Naive thymus-derived CD8-positive, alpha-beta T cell (primary cell): Measurements from ENCODE around the gene SIGLEC15. TPM values are rescaled to one million over a fixed set of nuclear protein-coding genes. Genes with fewer than 3 reads are reported as not detected.
"Not testable (repeated sequence)": the region's sequence is repeated elsewhere in the genome, so short reads cannot be mapped to it uniquely, and the experiment has no call there.

ENCODE experiments used
- ATAC-seq, 2 donors: fragments of 150-1000 bp; cut with Tn5 transposase in 1 of 2; sonication (Bioruptor Pico), chemical (Tn5 transposase) in 1 of 2; 1 replicate in 1 of 2; 2 replicates in 1 of 2; pipeline ENCODE4 v1.10.0; 2021; ENCODE audit warnings: mild to moderate bottlenecking in 2 of 2, moderate library complexity in 2 of 2
- POLR2A ChIA-PET: fragments of 350-600 bp; sonication (Branson Sonifier 250); formaldehyde crosslinking; loops from one replicate; lab custom pipeline; 2021; ENCODE audit warnings: antibody characterized with exemption; lab: Charles Lee
- DNase-seq, 10 donors: peaks; one replicate each; pipeline versions ENCODE4 v3.0.0 to v3.0.0-alpha.2; 2020 to 2022
- H3K27ac Mint-ChIP-seq, 10 donors: one replicate each; pipeline ENCODE4 v1.8.0; 2020 to 2022; ENCODE audit warnings: mild to moderate bottlenecking in 10 of 10, mixed read lengths in 10 of 10, moderate library complexity in 4 of 10, inconsistent platforms in 1 of 10
- H3K27me3 Mint-ChIP-seq, 5 donors: one replicate each; pipeline ENCODE4 v1.8.0; 2021 to 2022; ENCODE audit warnings: mixed read lengths in 5 of 5
- H3K36me3 Mint-ChIP-seq, 3 donors: one replicate each; pipeline ENCODE4 v1.8.0; 2020 to 2022; ENCODE audit warnings: mixed read lengths in 3 of 3, mild to moderate bottlenecking in 2 of 3, inconsistent platforms in 1 of 3
- H3K4me1 Mint-ChIP-seq, 4 donors: one replicate each; pipeline ENCODE4 v1.8.0; 2021 to 2022; ENCODE audit warnings: mixed read lengths in 4 of 4
- H3K4me3 Mint-ChIP-seq, 10 donors: one replicate each; pipeline ENCODE4 v1.8.0; 2020 to 2022; ENCODE audit warnings: mild to moderate bottlenecking in 10 of 10, mixed read lengths in 10 of 10, moderate library complexity in 6 of 10, inconsistent platforms in 1 of 10
- H3K9me3 Mint-ChIP-seq, 9 donors: one replicate each; pipeline ENCODE4 v1.8.0; 2020 to 2022; ENCODE audit warnings: mixed read lengths in 9 of 9, mild to moderate bottlenecking in 3 of 9, inconsistent platforms in 1 of 9, moderate library complexity in 1 of 9
- polyA plus RNA-seq, 3 donors: library from polyadenylated mRNA; unstranded; fragments of 300-500 nt; fragmentation: Illumina TruSeq; gene quantifications; one replicate each; pipeline ENCODE4 v1.2.3, GENCODE V29; 2021
- total RNA-seq, 8 experiments: library from RNA in 2 of 8; stranded (reverse) in 2 of 8; gene quantifications; one replicate each; pipeline ENCODE4 v1.2.3 and lab custom pipeline; 2021 to 2026

The SIGLEC15 gene
- total and polyA plus RNA-seq, 5 experiments from 2014 or later: not detected

DNA sequence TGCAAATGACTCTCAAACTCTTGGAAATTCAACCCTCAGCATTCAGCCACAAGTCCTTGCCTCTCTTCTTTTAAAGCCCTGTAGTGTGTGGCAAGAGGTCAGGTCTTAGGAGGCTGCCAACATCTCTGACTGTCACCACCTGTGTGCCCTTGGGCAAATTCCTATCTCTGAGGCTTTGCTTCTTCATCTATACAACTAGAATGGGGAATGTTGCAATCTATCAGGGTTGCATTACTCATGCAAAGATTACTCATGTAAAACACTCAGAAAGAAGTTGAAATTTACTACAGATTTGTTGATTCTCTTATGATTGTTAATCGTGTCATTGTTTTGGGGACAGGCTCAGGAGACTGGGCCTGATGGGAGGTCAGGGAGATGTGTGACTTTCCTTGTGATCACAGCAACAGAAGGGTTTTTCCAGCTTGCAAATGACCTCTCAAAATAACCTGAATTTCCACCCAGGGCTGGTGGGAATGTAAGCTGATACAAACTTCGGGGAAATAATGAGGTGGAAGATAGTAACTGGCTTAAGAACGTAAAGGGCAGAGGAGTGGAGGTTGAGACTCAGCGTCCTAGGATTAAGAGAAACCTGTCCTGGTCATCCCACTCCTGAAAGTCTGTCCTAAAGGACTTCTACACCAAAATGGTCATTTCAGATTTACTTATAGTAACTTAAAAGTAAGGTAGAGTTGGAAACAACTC is 32.1 kb upstream of the SIGLEC15 start:
- no peak overlapping the region for H3K27ac Mint-ChIP-seq
- peaks cover 0 to 5% (median 0%) of the 10 kb centered on the region in 3 donors for H3K36me3 Mint-ChIP-seq
- no peak overlapping the region for H3K4me3 Mint-ChIP-seq
- H3K9me3 Mint-ChIP-seq: peaks cover 0 to 17% (median 8%) of the 10 kb centered on the region in 9 donors
- no peaks in the 10 kb centered on the region for H3K27me3 Mint-ChIP-seq
- DNase-seq (no peak), ATAC-seq (no peak)
- H3K4me1 Mint-ChIP-seq: no peaks in the 10 kb centered on the region
- POLR2A ChIA-PET: no interaction called here

DNA sequence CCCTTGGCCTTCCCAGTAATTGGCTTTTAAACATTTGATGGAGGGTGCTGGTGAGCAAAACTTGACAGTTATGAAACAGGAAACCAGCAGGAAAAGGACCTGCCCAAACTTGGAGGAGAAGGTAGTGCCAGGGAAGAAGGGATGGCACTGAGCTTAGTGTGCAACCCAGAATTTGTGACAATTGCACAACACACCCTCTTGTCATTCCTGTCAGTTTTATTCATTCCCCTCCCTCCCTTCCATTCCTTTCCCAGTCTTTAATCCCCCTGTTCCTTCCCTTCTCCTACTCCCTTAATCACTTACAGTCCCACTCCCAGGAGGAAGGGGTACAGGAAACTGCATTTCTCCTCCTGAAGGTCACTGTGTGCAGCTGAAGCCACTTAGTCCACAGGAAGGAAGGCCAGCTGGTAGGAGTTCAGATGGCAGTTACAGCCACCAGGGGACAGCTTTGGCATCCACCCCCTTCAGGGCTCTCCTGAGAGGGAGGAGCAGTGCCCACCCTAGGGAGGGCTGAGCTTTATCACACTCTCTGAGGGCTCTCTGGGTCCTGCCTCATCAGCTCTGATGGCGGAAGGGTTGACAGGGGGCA is 24.0 kb upstream of the SIGLEC15 start:
- H3K27me3 Mint-ChIP-seq: peaks cover 4 to 19% (median 6%) of the 10 kb centered on the region in 5 donors
- peak overlapping the region in 1 of 10 donors; percentile 17 for H3K27ac Mint-ChIP-seq
- ATAC-seq: no peak
- H3K4me1 Mint-ChIP-seq: peaks cover 0 to 5% (median 0%) of the 10 kb centered on the region in 4 donors
- H3K36me3 Mint-ChIP-seq: peaks cover 8 to 26% (median 26%) of the 10 kb centered on the region in 3 donors
- H3K4me3 Mint-ChIP-seq: no peak overlapping the region
- peaks cover 0 to 27% (median 12%) of the 10 kb centered on the region in 9 donors for H3K9me3 Mint-ChIP-seq
- POLR2A ChIA-PET: no interaction called here
- DNase-seq: no peak

GRCh38 chr18:45802814-45803492 is 22.5 kb upstream of the SIGLEC15 start:
- Mint-ChIP-seq H3K4me1 (peaks cover 0 to 8% (median 0%) of the 10 kb centered on the region in 4 donors), H3K27me3 (peaks cover 4 to 19% (median 6%) of the 10 kb centered on the region in 5 donors), H3K9me3 (peaks cover 0 to 26% (median 14%) of the 10 kb centered on the region in 9 donors), H3K36me3 (peaks cover 8 to 26% (median 24%) of the 10 kb centered on the region in 3 donors), H3K4me3 (no peak overlapping the region), H3K27ac (no peak overlapping the region)
- no peak for DNase-seq
- POLR2A ChIA-PET: no interaction called here
- no peak for ATAC-seq

GRCh38 chr18:45805551-45805950 is 19.9 kb upstream of the SIGLEC15 start:
- Mint-ChIP-seq H3K36me3 (peaks cover 6 to 32% (median 30%) of the 10 kb centered on the region in 3 donors), H3K4me3 (no peak overlapping the region), H3K4me1 (peaks cover 7 to 10% (median 9%) of the 10 kb centered on the region in 4 donors), H3K27me3 (peaks cover 4 to 19% (median 6%) of the 10 kb centered on the region in 5 donors), H3K27ac (no peak overlapping the region), H3K9me3 (peaks cover 0 to 31% (median 22%) of the 10 kb centered on the region in 9 donors)
- DNase-seq: no peak
- POLR2A ChIA-PET: no interaction called here
- ATAC-seq: no peak

GRCh38 chr18:45806226-45806625 is 19.2 kb upstream of the SIGLEC15 start:
- Mint-ChIP-seq H3K36me3 (peaks cover 3 to 29% (median 27%) of the 10 kb centered on the region in 3 donors), H3K27ac (no peak overlapping the region), H3K4me3 (no peak overlapping the region), H3K9me3 (peaks cover 0 to 31% (median 22%) of the 10 kb centered on the region in 9 donors), H3K27me3 (peaks cover 4 to 19% (median 6%) of the 10 kb centered on the region in 5 donors), H3K4me1 (peaks cover 7 to 10% (median 9%) of the 10 kb centered on the region in 4 donors)
- ATAC-seq: no peak
- no peak for DNase-seq
- POLR2A ChIA-PET: no interaction called here

DNA sequence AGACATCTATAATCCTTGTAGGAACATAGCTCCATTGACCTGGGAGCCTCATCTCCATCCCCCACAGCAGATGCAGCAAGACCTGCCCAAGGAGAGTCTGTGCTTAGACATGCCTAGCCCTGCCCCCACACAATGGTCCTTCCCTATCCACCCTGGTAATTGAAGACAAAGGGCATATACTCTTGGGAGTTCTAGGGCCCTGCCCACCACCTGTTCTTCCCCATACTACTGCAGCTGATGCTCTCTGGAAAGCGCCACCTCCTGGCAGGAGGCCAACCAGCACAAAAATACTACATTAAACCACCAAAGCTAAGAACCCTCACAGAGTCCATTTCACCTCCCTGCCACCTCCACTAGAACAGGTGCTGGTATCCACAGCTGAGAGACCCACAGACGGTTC is 18.3 kb upstream of the SIGLEC15 start:
- POLR2A ChIA-PET: interaction anchor here (0.6 kb wide), 1 partner anchor 84 kb away, joined by 6 read pairs; no protein-coding TSS in a partner anchor
- not testable (repeated sequence) for H3K4me1 Mint-ChIP-seq, H3K27ac Mint-ChIP-seq, H3K4me3 Mint-ChIP-seq, ATAC-seq
- peaks cover 3 to 29% (median 27%) of the 10 kb centered on the region in 3 donors for H3K36me3 Mint-ChIP-seq
- H3K9me3 Mint-ChIP-seq: peaks cover 0 to 31% (median 22%) of the 10 kb centered on the region in 9 donors
- peaks cover 4 to 12% (median 4%) of the 10 kb centered on the region in 5 donors for H3K27me3 Mint-ChIP-seq
- peak in 2 of 10 donors; percentile 13 to 21 for DNase-seq

DNA sequence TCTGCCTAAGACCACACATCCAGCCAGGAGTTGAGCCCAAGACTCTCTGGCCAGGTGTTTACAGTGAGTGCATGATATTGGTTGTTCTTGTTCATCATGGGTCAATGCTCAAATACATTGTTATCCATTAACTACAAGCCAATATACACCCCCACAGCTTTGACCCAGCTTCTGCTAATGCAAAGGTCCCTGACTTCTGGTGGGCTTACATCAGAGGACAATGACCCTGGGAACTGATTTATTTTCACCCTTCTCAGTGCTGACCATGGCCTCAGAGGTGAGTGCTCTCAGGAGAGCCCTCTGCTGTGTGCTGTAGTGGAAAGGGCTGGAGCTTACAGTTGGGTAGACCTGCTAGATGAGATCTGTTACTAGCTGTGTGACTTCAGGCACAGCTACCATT is 10.7 kb upstream of the SIGLEC15 start:
- ATAC-seq, POLR2A ChIA-PET, H3K4me3 Mint-ChIP-seq, H3K4me1 Mint-ChIP-seq, H3K27me3 Mint-ChIP-seq, H3K27ac Mint-ChIP-seq, DNase-seq: not testable (repeated sequence)
- Mint-ChIP-seq H3K36me3 (peaks cover 0 to 11% (median 4%) of the 10 kb centered on the region in 3 donors), H3K9me3 (peaks cover 0 to 16% (median 8%) of the 10 kb centered on the region in 9 donors)

- H3K4me1 Mint-ChIP-seq: no peaks in the 10 kb centered on the region
- no peak overlapping the region for H3K4me3 Mint-ChIP-seq
- ATAC-seq: no peak
- peaks cover 0 to 14% (median 6%) of the 10 kb centered on the region in 9 donors for H3K9me3 Mint-ChIP-seq
- H3K27me3 Mint-ChIP-seq: peaks cover 0 to 16% (median 2%) of the 10 kb centered on the region in 5 donors
- DNase-seq: no peak
- POLR2A ChIA-PET: no interaction called here
- H3K27ac Mint-ChIP-seq: no peak overlapping the region
- peaks cover 0 to 10% (median 2%) of the 10 kb centered on the region in 3 donors for H3K36me3 Mint-ChIP-seq
Observed at GRCh38 chr18:45817543-45817942, 7.9 kb upstream of the SIGLEC15 start.

DNA sequence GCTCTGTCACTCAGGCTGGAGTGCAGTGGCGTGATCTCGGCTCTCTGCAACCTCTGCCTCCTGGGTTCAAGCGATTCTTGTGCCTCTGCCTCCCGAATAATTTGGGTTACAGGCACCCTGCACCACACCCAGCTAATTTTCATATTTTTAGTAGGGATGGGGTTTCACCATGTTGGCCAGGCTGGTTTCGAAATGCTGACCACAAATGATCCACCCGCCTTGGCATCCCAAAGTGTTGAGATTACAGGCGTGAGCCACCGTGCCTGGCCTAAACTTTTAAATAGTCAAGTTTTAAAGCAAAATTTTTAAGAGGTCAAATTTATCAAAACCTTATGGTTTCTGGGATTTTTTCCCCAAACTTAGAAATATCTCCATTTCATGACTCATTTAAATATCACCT is 6.7 kb upstream of the SIGLEC15 start:
- H3K27ac Mint-ChIP-seq, ATAC-seq, H3K4me1 Mint-ChIP-seq, DNase-seq, POLR2A ChIA-PET, H3K4me3 Mint-ChIP-seq: not testable (repeated sequence)
- Mint-ChIP-seq H3K36me3 (peaks cover 0 to 10% (median 2%) of the 10 kb centered on the region in 3 donors), H3K27me3 (peaks cover 0 to 16% (median 2%) of the 10 kb centered on the region in 5 donors), H3K9me3 (peaks cover 0 to 14% (median 6%) of the 10 kb centered on the region in 9 donors)

DNA sequence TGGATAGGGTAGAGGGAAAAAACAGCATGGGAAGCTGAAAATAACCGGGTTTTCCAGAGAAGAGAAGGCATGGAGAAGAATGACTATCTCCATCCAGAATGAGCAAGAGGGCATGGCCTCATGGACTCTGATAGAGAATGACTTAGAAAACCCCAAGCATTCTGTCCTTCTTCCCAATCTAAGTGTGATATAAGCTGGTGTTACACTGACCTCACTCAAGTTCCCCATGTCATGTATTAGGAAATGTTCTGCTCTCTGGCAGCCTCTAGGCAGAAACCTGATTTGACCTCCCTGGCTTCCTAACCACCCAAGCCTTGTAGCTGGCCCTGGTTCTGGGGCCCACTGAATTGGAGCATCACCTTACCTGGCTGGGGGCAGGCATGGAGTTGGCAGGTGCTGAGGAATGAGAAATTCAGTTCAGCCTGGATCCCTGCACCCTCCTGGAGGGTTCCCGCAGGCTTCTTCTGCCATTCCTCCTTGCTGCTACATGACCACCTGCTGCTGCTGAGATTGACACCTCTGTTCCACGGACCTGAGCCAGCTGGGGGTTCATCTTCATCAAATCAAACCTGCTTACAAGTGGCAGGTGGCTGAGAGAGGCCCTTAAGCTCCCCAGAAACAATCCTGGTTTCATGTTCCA is 5.2 kb upstream of the SIGLEC15 start:
- POLR2A ChIA-PET: no interaction called here
- Mint-ChIP-seq H3K4me3 (no peak overlapping the region), H3K27ac (peak overlapping the region in 1 of 10 donors; percentile 41), H3K9me3 (peaks cover 0 to 14% (median 6%) of the 10 kb centered on the region in 9 donors), H3K27me3 (peaks cover 0 to 16% (median 4%) of the 10 kb centered on the region in 5 donors), H3K4me1 (peaks cover 5 to 11% (median 8%) of the 10 kb centered on the region in 4 donors), H3K36me3 (peaks cover 0 to 10% (median 2%) of the 10 kb centered on the region in 3 donors)
- ATAC-seq (no peak), DNase-seq (no peak)

DNA sequence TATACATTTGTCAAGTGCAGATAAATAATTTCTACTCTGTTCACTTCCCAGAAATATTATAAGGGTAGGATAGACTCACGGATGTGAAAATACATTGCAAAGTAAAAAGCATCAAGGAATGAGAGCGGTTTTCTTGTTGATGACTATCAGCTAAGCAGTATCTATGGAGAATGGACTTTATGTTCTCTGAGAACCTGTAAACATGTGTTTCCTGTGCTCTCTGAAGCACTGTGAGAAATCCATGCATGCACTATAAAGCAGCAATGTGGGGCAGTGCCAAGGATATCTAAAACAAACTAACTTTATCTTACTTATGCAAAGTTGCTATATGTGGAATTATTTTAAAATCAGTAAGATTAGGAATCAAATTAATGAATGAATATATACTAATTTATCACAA is 4.4 kb upstream of the SIGLEC15 start:
- DNase-seq (no peak), ATAC-seq (no peak)
- peaks cover 0 to 8% (median 6%) of the 10 kb centered on the region in 9 donors for H3K9me3 Mint-ChIP-seq
- no peak overlapping the region for H3K27ac Mint-ChIP-seq
- POLR2A ChIA-PET: no interaction called here
- H3K36me3 Mint-ChIP-seq: peaks cover 0 to 10% (median 2%) of the 10 kb centered on the region in 3 donors
- no peak overlapping the region for H3K4me3 Mint-ChIP-seq
- H3K27me3 Mint-ChIP-seq: peaks cover 0 to 16% (median 4%) of the 10 kb centered on the region in 5 donors
- H3K4me1 Mint-ChIP-seq: peaks cover 12 to 18% (median 15%) of the 10 kb centered on the region in 4 donors

GRCh38 chr18:45821711-45822110 is 3.8 kb upstream of the SIGLEC15 start:
- ATAC-seq (no peak), DNase-seq (no peak)
- H3K4me3 Mint-ChIP-seq: no peak overlapping the region
- H3K4me1 Mint-ChIP-seq: peaks cover 13 to 20% (median 17%) of the 10 kb centered on the region in 4 donors
- POLR2A ChIA-PET: no interaction called here
- H3K27ac Mint-ChIP-seq: no peak overlapping the region
- peaks cover 0 to 10% (median 2%) of the 10 kb centered on the region in 3 donors for H3K36me3 Mint-ChIP-seq
- peaks cover 0 to 16% (median 4%) of the 10 kb centered on the region in 5 donors for H3K27me3 Mint-ChIP-seq
- peaks cover 0 to 6% (median 3%) of the 10 kb centered on the region in 9 donors for H3K9me3 Mint-ChIP-seq
